ENCODE measurements around the gene CSNK1G1.

The CSNK1G1 gene

GRCh38 chr15:64153480-64154367, 202.2 kb downstream of the CSNK1G1 start:
- DNase-seq (ENCODE audit: low read depth) = peak; percentile 88

GRCh38 chr15:64152507-64153387, 203.2 kb downstream of the CSNK1G1 start:
- no peak for DNase-seq (ENCODE audit: low read depth)

GRCh38 chr15:64151727-64152506, 204.1 kb downstream of the CSNK1G1 start, which contains the start of gene SNX22:
Gene SNX22, plus strand, starts transcription at chr15:64151731. Its CDS starts 45 bp downstream, at chr15:64151776.
- DNase-seq (ENCODE audit: low read depth) = no peak

GRCh38 chr15:64149893-64150578, 205.9 kb downstream of the CSNK1G1 start:
- no peak for DNase-seq (ENCODE audit: low read depth)

GRCh38 chr15:64149424-64149823, 206.5 kb downstream of the CSNK1G1 start:
- no peak for DNase-seq (ENCODE audit: low read depth)

- no peak for DNase-seq (ENCODE audit: low read depth)
These were observed 207.4 kb downstream of the CSNK1G1 start for GRCh38 chr15:64148581-64148980.

GRCh38 chr15:64148168-64148567, 207.8 kb downstream of the CSNK1G1 start:
- no peak for DNase-seq (ENCODE audit: low read depth)

- no peak for DNase-seq (ENCODE audit: low read depth)
These were observed 208.9 kb downstream of the CSNK1G1 start for GRCh38 chr15:64146885-64147681.

GRCh38 chr15:64146520-64146884, 209.5 kb downstream of the CSNK1G1 start:
- DNase-seq (ENCODE audit: low read depth) = no peak

GRCh38 chr15:64146041-64146440, 209.9 kb downstream of the CSNK1G1 start:
- no peak for DNase-seq (ENCODE audit: low read depth)

- no peak for DNase-seq (ENCODE audit: low read depth)
These were observed 211.2 kb downstream of the CSNK1G1 start for GRCh38 chr15:64144565-64145281.

- no peak for DNase-seq (ENCODE audit: low read depth)
These were observed 211.8 kb downstream of the CSNK1G1 start for GRCh38 chr15:64144192-64144564.

GRCh38 chr15:64143276-64143675, 212.7 kb downstream of the CSNK1G1 start:
- no peak for DNase-seq (ENCODE audit: low read depth)

- DNase-seq (ENCODE audit: low read depth) = no peak
These were observed 214.0 kb downstream of the CSNK1G1 start for GRCh38 chr15:64141798-64142512.

- DNase-seq (ENCODE audit: low read depth) = no peak
These were observed 217.5 kb downstream of the CSNK1G1 start for GRCh38 chr15:64138331-64138941.

GRCh38 chr15:64137226-64137833, 218.6 kb downstream of the CSNK1G1 start:
- DNase-seq (ENCODE audit: low read depth) = no peak

GRCh38 chr15:64136347-64136746, 219.6 kb downstream of the CSNK1G1 start:
- DNase-seq (ENCODE audit: low read depth) = no peak

- DNase-seq (ENCODE audit: low read depth) = no peak
These were observed 221.6 kb downstream of the CSNK1G1 start for GRCh38 chr15:64134345-64134829.
